GM12891 (cell line): Measurements from ENCODE around the gene SACS.

Experiments
- DNase-seq: peaks from one replicate; pipeline ENCODE4 v3.0.0; 2011; ENCODE audit warnings: low spot score; ENCODE audit not compliant: insufficient read length
- FAIRE-seq: peaks from 2 replicates; lab custom pipeline; 2011; peaks lifted over from hg19 to GRCh38; lab: Jason Lieb, UNC
- PAX5 ChIP-seq: IDR thresholded peaks from 2 replicates; pipeline ENCODE4 v1.6.1; 2011; ENCODE audit warnings: low read length, moderate library complexity, mild to moderate bottlenecking; ENCODE audit not compliant: insufficient read depth, severe bottlenecking
- POLR2A ChIP-seq: IDR thresholded peaks from 2 replicates; pipeline ENCODE4 v1.6.1; 2011; ENCODE audit warnings: low read depth, low read length, control low read depth
- POLR2AphosphoS5 ChIP-seq: IDR thresholded peaks from 2 replicates; pipeline ENCODE4 v1.6.1; 2011; ENCODE audit warnings: low read depth, low read length, control low read depth
- POU2F2 ChIP-seq: IDR thresholded peaks from 2 replicates; pipeline ENCODE4 v1.6.1; 2011; ENCODE audit warnings: low read depth, mild to moderate bottlenecking, control low read depth, low read length, moderate library complexity
- SPI1 ChIP-seq: IDR thresholded peaks from 2 replicates; pipeline ENCODE4 v1.6.1; 2011; ENCODE audit warnings: low read depth, low read length, control low read depth
- TAF1 ChIP-seq: IDR thresholded peaks from 2 replicates; pipeline ENCODE4 v1.6.1; 2011; ENCODE audit warnings: low read depth, low read length, control low read depth

SACS gene

DNA sequence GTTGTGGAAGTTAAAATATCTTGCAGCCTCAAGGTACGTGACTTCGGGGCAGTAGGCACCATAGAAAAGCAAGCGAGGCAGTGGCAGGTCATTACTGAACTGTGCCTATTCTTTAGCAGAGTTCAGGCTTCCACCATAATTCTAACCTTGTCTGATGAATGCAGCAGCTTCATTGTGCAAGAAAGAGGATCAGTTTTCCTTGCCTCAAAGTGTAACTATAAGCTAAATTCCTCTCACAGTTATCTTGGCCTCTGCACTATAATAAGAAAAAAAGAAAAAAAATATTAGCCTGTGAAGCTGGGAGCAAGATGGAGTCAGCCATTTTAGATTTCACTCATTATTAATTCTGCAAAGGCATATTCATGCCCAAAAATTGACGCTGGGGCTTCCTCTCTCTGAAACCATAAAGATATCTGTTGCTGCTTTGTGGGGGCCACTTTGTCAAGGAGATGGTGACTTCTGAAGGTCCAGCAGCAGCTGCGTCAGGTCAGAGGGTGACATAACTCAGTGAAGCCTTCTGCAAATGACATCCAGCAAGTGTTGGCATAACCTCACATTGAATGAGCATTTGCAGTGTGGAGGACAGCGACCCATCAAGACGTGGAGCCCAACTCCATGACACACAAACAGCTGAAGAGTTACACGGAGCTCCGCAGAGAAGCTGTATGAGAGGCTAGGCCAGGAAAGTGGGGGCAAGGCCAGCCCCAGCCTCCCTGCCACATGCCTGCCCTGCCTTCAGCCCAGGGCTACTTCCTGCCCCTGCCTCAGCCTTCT, 23.1 kb upstream of the SACS start:
- no peak for TF ChIP-seq PAX5
- TF ChIP-seq POU2F2, result no peak
- TF ChIP-seq POLR2AphosphoS5, result no peak
- no peak for TF ChIP-seq TAF1
- TF ChIP-seq SPI1, result no peak
- TF ChIP-seq POLR2A, result no peak
- FAIRE-seq (no peak), DNase-seq (no peak)

GRCh38 chr13:23455401-23456185, 22.1 kb upstream of the SACS start:
- TF ChIP-seq TAF1, result no peak
- no peak for TF ChIP-seq PAX5
- TF ChIP-seq SPI1, result no peak
- no peak for TF ChIP-seq POLR2AphosphoS5
- TF ChIP-seq POU2F2, result no peak
- no peak for TF ChIP-seq POLR2A
- FAIRE-seq, result no peak
- DNase-seq, result no peak

DNA sequence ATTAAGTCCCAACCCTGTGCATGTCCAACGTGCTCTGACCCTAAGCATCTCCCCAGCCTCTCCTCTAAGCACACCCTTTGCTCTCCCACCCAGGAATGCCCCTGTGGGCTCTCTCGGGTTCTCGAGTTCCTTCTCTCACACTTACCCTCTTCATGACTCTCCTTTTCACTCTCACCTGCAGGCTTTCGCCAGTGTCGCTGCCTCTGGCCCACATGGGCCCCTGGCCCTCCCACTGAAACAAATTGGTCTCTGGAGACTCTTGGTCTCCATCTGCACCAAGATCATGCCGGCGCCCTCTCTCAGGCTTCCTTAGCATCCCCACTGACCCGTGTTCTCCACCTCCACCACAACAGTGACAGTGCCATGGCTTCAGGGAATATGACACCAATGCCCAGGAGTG, 19.6 kb upstream of the SACS start:
- FAIRE-seq (no peak), DNase-seq (no peak)
- TF ChIP-seq POU2F2 (no peak), POLR2A (no peak), PAX5 (no peak), POLR2AphosphoS5 (no peak), SPI1 (no peak), TAF1 (no peak)

DNA sequence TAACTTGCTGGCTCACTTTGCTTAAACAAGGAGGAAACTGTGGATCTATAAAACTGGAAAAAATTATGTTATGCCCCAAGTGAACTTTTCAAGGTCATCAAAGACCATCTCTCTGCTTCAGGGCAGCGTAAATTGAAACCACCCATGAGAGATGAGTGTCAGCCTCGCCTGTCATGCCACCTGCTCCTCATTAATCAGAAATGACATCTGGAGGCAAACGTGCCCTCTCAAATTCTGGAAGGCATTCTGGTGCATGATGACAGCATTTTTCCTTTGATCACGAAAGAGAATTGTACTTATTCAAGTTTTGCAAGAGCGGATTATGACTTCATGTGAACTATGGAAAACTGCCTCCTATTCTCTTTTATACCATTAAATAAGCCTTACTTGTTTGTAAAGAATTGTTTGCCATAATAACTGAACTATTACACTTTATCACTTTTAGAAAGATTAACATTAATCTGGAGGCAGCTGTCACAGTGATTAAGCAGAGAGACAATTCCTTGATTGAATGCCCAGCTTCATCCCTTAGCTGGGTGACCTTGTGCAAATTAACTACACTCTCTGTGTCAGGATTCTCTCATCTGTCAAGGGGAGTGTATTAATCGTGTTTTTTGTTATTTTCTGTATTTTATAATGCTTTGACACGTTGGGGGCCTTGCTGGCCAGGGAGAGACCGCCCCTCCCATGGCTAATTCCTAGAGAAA, 17.0 kb upstream of the SACS start:
- FAIRE-seq, result no peak
- TF ChIP-seq POU2F2 (no peak), POLR2A (no peak), SPI1 (no peak), PAX5 (no peak), TAF1 (no peak), POLR2AphosphoS5 (no peak)
- no peak for DNase-seq

GRCh38 chr13:23449398-23450162, 16.1 kb upstream of the SACS start:
- DNase-seq (no peak), FAIRE-seq (no peak)
- TF ChIP-seq TAF1 (no peak), PAX5 (no peak), SPI1 (no peak), POU2F2 (no peak), POLR2AphosphoS5 (no peak), POLR2A (no peak)

DNA sequence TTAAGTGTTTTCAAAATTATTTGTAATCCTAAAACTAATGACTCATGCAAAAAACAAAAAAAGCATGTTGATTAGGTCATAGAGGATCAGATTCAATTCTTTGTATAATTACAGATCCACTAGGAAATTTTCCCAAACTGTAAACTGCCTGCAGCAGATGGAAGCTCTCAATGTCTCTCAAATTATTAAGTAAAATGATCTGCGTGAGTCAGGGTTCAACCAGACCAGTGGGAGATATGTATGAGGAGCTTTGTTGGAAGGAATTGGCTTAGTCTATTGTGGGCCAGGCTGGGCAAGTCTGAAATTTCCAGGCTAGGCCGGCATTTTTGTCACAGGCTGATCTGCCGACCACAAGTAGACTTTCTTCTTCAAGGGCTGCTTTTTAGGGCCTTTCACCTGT, 14.4 kb upstream of the SACS start:
- DNase-seq, result no peak
- FAIRE-seq, result no peak
- TF ChIP-seq POLR2AphosphoS5 (no peak), TAF1 (no peak), PAX5 (no peak), POLR2A (no peak), POU2F2 (no peak), SPI1 (no peak)

- FAIRE-seq, result no peak
- DNase-seq, result no peak
- TF ChIP-seq POLR2AphosphoS5 (no peak), POU2F2 (no peak), TAF1 (no peak)
Observed at GRCh38 chr13:23445794-23446193, 12.3 kb upstream of the SACS start.

GRCh38 chr13:23443878-23444277, 10.4 kb upstream of the SACS start:
- DNase-seq (no peak), FAIRE-seq (no peak)
- TF ChIP-seq SPI1, result no peak
- TF ChIP-seq POLR2A, result no peak
- no peak for TF ChIP-seq TAF1
- TF ChIP-seq POU2F2, result no peak
- TF ChIP-seq PAX5, result no peak
- TF ChIP-seq POLR2AphosphoS5, result no peak

- FAIRE-seq (no peak), DNase-seq (no peak)
- TF ChIP-seq POLR2A (no peak), SPI1 (peak; percentile 85), POU2F2 (no peak)
Observed at GRCh38 chr13:23443110-23443509, 9.6 kb upstream of the SACS start.
